Stimulated activated CD4-positive, alpha-beta T cell treated with anti-CD3 and anti-CD28 coated beads, Interleukin-4, amount 100 ng/mL, for 24 hours (primary cell): Measurements from ENCODE around the gene TIMM8B.
A peak's percentile ranks its signal among the peaks of the same experiment; 100 is the strongest.
"Not testable (repeated sequence)": the region's sequence is repeated elsewhere in the genome, so short reads cannot be mapped to it uniquely, and the experiment has no call there.

ENCODE experiments used
- DNase-seq: peaks from one replicate; pipeline ENCODE4 v3.0.0-alpha.2; 2020

TIMM8B gene

DNA sequence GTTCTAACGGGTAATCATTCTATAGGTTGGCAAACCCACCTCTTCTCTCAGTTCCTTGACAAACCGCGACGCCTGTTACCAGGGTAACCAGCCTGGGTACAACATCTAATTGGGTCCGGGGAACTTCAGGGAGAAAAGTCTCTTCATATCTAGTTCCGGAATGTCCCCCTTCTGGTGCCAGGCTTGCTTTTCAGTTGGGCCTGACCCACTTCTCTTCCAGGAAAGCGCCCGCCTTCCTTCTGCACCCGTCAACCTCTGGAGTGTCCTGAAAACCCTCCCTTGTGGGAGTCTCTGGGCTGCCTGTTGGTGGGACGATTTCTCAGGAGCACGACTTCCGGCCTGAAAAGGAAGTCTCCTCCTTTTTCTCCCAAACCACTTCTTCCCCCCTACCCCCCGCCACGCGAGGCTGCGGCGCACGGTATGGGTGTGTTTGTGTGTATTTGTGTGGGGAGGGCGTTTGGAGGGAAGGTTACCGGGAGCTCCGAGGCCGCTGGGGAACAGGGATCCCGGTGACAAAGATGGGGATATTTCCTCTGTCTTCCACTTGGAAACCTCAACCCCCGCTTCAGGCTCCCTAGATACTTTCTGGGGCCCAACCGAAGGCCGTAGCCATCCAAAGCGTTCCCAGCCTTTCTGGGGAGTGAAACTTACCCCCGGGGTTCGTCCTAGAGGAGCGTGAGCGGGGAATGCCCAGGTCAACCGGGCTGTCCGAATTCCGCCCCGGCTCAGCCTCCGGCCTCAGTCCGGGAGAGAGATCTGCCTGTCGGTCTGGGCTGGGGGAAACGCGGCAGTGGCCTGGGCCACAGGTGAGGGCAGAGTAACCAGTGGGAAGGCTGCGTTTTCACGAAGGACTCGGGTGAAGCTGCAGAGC lies 12.4 kb downstream of the TIMM8B start, which contains the start of the genes NKAPD1 and PIH1D2:
NKAPD1 (plus strand) TSS at position 359 of the 871 bp plus-strand sequence. CDS start 1,276 bp downstream, outside the sequence.
PIH1D2 (minus strand) TSS at position 77 of the 871 bp plus-strand sequence. CDS start 843 bp downstream, outside the sequence.
- peak; percentile 84 for DNase-seq

DNA sequence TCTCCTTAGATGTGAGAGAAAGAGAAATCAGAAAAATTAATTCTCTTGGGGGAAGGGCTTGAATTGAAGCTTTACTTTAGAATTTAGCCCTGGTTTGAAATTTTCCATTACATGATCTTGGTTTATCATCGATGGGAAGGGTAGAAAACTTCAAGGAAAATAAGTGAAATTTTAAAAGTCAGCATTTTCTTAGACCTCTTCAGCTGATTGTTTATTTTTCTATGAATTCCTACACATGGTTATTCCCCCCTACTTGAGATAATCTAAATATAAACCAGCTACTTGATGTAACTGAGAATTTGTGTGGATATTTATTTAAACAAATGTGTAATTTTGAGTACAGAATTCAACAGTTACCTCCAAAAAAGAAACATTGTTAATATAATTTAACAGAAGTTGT lies 23.6 kb downstream of the TIMM8B start:
- DNase-seq: no peak

DNA sequence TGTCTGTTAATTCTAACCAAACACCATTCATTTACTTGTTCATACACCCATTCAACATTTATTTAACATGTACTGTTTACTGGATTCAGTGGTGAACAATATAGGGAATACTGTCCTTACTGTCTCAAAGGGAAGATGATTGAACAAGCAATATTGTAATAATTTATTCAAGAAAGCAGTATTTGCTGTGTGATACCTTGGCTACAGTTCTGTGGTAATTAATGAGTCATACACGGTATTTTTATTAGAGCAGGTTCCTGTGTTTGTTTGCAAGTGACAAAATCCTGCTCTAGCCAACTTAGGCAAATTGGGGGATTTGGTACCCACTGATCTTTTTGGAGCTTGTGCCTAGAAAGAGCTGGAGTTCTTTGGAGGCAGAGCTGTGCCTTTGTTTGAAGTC lies 28.5 kb downstream of the TIMM8B start:
- DNase-seq: no peak

DNA sequence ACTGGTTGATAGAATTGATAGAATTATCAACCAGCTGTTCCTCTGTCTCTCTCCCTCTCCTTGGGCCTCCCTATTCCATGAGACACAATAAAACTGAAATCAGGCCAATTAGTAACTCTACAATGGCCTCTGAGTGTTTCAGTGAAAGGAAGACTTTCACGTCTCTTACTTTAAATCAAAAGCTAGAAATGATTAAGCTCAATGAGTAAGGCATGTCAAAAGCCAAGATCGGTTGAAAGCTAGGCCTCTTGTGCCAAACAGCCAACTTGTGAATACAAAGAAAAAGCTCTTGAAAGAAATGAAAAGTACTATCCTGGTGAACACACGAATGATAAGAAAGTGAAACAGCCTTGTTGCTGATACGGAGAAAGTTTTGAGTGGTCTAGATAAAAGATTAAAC lies 29.4 kb downstream of the TIMM8B start:
- DNase-seq: no peak

DNA sequence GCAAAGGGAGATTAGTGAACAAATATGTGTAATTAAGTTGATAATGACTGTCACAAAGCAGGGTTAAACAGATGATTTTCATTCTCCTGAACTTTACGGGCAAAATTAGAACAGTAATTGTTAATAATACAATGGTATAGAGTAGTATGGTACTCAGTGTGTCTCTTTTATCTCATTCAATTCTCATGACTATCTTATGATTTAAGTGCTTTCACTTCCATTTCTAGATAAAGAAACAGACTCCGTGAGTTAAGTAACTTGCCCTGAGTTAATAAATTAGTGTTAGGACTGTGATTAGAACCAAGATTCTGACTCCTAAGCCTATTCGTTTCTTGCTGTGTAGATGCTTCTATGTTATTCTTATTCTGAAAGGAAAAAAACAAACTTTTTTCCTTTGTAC lies 34.8 kb downstream of the TIMM8B start:
- no peak for DNase-seq

DNA sequence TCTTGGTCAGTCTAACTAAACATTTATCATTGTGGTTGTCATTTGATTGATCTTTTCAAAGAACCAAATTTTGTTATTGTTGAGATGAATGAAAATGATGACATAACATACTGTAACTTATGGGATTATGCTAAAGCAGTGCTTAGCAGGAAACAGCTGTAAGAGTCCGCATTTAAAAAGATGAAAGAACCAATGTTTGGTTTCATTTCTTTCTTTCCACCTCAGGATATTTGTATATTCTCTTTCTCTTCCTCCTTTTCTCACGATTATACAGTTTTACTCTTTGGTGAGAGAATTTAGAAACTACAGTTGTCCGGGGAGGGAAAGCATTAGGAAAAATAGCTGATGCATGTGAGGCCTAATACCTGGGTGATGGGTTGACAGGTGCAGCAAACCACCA lies 35.8 kb downstream of the TIMM8B start:
- no peak for DNase-seq

DNA sequence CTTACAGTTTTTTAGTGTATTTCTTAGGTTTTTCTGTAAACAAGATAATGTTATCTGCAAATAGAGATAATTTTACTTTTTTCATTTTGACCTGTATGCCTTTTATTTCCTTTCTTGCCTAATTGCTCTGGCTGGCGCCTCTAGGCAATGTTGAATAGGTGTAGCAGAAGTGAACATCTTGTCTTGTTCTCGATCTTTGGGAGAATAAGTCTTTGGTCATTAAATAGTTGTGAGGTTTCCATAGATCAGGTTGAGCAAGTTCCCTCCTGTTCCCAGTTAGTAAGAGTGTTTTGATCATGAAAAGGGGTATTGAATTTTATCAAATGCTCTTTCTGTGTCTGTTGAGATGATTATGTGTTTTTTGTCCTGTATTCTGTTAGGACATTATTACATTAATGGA lies 36.8 kb downstream of the TIMM8B start:
- no peak for DNase-seq

DNA sequence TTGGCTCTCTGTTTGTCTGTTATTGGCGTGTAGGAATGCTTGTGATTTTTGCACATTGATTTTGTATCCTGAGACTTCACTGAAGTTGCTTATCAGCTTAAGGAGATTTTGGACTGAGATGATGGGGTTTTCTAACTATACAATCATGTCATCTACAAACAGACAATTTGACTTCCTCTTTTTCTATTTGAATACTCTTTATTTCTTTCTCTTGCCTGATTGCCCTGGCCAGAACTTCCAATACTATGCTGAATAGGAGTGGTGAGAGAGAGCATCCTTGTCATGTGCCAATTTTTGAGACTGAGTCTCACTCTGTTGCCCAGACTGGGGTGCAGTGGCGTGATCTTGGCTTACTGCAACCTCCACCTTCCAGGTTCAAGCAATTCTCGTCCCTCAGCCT lies 38.3 kb downstream of the TIMM8B start:
- DNase-seq: not testable (repeated sequence)

DNA sequence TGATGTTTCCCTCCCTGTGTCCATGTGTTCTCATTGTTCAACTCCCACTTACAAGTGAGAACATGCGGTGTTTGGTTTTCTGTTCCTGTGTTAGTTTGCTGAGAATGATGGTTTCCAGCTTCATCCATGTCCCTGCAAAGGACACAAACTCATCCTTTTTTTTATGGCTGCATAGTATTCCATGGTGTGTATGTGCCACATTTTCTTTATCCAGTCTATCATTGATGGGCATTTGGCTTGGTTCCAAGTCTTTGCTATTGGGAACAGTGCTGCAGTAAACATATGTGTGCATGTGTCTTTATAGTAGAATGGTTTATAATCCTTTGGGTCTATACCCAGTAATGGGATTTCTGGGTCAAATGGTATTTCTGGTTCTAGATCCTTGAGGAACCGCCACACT lies 39.9 kb downstream of the TIMM8B start:
- DNase-seq: not testable (repeated sequence)

DNA sequence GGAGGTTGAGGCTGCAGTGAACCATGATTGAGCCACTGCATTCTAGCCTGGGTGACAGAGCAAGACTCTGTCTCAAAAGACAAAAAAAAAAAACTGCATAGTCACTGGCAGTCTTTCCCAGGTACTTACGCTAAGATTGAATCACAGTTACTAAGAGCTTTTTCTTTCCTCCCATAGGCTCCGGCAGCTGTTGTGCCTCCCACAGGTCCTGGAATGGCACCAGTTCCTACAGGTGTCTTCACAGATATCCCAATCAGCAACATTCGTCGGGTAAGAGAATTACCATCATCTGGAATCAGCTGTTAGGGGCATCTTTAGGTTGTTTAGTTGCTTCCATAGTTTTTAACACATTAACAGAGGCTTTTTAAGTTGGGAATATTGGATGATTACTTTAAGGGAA lies 41.6 kb downstream of the TIMM8B start:
- DNase-seq: no peak

DNA sequence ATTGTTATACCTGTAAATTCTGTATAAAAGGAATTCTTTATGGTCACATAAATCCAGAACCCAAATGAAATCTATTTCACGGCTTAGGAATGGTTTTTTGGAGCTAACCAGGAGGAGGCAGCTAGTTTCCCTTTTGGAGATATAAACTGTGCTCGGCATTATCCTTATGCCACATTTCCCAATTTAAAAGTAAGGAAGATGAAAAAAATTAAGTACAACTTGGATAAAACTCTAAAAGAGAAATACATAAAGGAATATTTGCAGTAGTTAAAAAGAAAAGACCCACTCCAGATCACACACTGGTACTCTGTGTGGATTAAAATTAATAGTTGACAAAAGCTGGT lies 43.6 kb downstream of the TIMM8B start:
- DNase-seq: no peak

DNA sequence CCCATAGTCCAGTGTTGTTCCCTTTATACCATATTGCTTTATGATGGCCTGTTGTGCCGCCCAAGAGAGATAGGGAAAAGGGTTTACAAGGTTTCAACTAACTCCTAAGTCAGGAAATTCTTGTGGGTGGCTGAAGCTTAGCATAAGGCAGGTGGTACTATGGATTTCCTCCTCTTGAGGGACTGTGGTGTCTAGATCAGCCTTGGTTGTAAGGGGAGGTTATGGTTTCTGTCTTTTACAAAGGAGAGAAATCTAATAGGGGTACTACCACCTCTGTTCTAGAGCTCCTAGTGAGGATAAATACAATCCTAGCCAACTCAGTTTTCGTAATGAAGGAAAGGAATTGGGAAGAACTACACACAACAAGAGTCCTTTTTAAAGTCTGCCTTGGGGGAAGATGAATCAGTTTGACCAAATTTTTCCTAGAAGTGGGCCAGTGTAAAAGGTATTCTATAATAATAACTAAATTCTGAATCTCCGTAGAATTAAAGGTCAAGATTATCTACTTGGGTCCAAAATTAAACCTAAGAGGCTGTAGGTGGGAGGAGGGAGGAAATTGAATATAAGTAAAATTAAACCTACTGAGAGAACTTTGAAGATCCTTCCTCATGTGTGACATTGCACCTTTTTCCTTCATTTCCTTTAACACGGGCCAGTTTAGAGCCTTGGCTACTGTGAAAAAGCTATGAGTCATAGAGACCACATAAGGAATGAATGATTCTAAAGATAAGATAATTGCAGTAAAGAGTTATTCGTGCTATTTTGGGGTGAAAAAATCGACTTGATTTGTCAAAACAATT lies 44.2 kb downstream of the TIMM8B start:
- DNase-seq: no peak

DNA sequence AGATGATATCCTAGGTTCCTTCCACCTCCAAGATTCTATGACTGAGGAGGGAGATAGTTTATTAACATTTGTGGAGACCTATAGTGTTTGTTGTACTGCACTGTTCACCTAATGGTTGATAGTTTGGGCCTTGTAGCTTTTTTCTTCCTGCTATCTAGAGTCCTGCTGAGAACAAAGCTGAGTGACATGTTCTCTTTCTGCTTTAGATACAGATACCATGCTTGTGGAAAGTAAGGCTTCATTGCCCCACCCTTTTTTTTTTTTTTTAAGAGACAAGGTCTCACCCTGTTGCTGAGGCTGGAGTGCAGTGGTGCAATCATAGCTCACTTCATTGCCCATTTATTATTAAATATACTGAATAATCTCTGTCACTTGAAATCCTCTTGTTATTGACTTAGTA lies 49.0 kb downstream of the TIMM8B start:
- no peak for DNase-seq
